AG04450 (cell line): ENCODE results near the gene XXYLT1. TPM values are rescaled to one million over a fixed set of nuclear protein-coding genes. Genes with fewer than 3 reads are reported as not detected.
A peak's percentile ranks its signal among the peaks of the same experiment; 100 is the strongest.

Experiments used
- CTCF ChIA-PET: fragments of 300-600, 350-600 bp; formaldehyde crosslinking; extraction: SDS; loops from one replicate; lab custom pipeline; 2022; ENCODE audit warnings: antibody characterized with exemption, inconsistent platforms; lab: Charles Lee
- POLR2A ChIA-PET: fragments of 350-600 bp; formaldehyde crosslinking; extraction: SDS; loops from one replicate; lab custom pipeline; 2021; ENCODE audit warnings: antibody characterized with exemption, inconsistent platforms; lab: Yijun Ruan, JAX
- DNase-seq: peaks from one replicate; pipeline ENCODE4 v3.0.0-alpha.2; 2011; ENCODE audit warnings: low read depth, low spot score
- H3K27ac ChIP-seq: one replicate; pipeline ENCODE4 v1.5.1; 2012; ENCODE audit warnings: low read depth, low read length, control low read depth
- H3K27me3 ChIP-seq: one replicate; pipeline ENCODE4 v1.6.0; 2012; ENCODE audit warnings: low read length; ENCODE audit not compliant: control insufficient read depth, insufficient read depth
- H3K4me3 ChIP-seq: 2 replicates; pipeline ENCODE4 v1.5.1; 2011; ENCODE audit warnings: mild to moderate bottlenecking, low read depth, low read length, control low read depth
- H3K9me3 ChIP-seq: 2 replicates; pipeline ENCODE4 v1.5.1; 2012; ENCODE audit warnings: low read length; ENCODE audit not compliant: control insufficient read depth, insufficient read depth
- polyA plus RNA-seq: library from polyadenylated mRNA; depleted of rRNA; stranded (reverse); fragments of >200 nt; gene quantifications from 2 replicates; pipeline ENCODE4 v1.2.3, GENCODE V29; 2011
- TF ChIP-seq, protein P1 (sequence below): IDR thresholded peaks from 2 replicates; pipeline ENCODE4 v1.5.1; 2011; ENCODE audit warnings: low read depth, low read length, control low read depth, inconsistent platforms

The XXYLT1 gene
- polyA plus RNA-seq, 1 experiment = 16.5 TPM

DNA sequence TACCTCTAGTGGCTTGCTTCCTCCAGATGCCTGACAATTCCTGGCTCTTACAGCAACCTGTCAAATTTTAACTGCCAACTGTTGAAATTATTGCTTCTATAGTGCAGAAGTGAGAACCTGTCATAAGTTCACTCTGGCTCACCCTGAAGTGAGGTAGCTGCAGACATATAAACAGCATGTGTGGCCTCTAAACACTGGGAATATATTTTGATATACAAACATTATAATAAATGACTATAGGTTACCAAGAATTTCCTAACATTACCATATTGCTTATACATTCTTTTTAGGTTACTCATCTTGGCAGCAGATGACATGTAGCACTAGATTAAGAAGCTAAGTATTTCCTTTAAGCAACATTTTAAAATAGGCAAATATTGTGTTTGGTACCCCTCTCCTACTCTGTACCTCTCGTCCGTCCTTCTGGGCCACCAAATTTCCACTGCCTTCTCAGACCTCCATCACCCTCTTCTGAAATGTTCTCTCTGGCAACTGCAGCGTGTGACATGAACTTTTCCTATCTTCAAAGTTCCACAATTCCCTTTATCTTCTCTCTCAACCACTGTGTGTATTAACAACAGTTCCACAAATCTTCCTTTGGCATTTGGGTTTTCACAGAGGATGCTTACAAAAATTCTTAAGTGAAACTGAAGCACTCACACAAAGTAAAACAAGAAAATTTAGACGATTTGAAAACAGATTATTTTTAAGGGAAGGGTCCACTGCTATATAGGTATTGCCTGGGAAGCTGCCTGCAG is 15.3 kb upstream of the XXYLT1 start:
- Histone ChIP-seq H3K27me3 (no peaks in the 10 kb centered on the region), H3K27ac (no peak overlapping the region), H3K4me3 (no peak overlapping the region), H3K9me3 (no peaks in the 10 kb centered on the region)
- TF ChIP-seq, protein P1, sequence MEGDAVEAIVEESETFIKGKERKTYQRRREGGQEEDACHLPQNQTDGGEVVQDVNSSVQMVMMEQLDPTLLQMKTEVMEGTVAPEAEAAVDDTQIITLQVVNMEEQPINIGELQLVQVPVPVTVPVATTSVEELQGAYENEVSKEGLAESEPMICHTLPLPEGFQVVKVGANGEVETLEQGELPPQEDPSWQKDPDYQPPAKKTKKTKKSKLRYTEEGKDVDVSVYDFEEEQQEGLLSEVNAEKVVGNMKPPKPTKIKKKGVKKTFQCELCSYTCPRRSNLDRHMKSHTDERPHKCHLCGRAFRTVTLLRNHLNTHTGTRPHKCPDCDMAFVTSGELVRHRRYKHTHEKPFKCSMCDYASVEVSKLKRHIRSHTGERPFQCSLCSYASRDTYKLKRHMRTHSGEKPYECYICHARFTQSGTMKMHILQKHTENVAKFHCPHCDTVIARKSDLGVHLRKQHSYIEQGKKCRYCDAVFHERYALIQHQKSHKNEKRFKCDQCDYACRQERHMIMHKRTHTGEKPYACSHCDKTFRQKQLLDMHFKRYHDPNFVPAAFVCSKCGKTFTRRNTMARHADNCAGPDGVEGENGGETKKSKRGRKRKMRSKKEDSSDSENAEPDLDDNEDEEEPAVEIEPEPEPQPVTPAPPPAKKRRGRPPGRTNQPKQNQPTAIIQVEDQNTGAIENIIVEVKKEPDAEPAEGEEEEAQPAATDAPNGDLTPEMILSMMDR = no peak
- POLR2A ChIA-PET = interaction anchor here (0.6 to 1.6 kb wide), 4 partner anchors 15 to 161 kb away, joined by 3 to 6 read pairs (median 4); partner anchors contain the start of gene XXYLT1
- DNase-seq = peak; percentile 62
- CTCF ChIA-PET = interaction anchor here (1.1 to 6.6 kb wide), 3 partner anchors 15 to 604 kb away, joined by 5 to 48 read pairs (median 5); partner anchors contain the start of gene XXYLT1

DNA sequence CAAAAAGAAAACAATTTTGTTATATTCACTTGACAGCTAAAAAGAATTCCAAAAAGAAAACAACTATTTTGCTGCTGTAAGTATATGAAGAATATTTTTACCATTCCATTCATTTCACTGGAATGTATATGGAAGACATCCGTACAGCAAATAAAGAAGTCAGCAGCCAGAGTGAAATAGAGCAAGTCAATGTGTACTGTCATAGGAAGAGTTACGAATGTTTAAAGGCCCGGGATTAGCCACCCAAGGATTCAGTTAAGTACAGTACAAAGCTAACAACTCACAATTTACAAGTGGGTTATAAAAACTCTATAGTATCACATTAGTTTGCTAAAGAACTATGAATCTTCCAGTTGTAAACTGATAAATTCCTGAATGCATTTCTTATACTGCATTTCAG is 14.4 kb upstream of the XXYLT1 start:
- DNase-seq = no peak
- Histone ChIP-seq H3K9me3 (no peaks in the 10 kb centered on the region), H3K4me3 (no peak overlapping the region), H3K27me3 (no peaks in the 10 kb centered on the region), H3K27ac (no peak overlapping the region)
- TF ChIP-seq, protein P1 = no peak
- ChIA-PET CTCF (interaction anchor here (6.6 kb wide), 1 partner anchor 15 kb away, joined by 48 read pairs; the partner anchor contains the start of gene XXYLT1), POLR2A (no interaction called here)

DNA sequence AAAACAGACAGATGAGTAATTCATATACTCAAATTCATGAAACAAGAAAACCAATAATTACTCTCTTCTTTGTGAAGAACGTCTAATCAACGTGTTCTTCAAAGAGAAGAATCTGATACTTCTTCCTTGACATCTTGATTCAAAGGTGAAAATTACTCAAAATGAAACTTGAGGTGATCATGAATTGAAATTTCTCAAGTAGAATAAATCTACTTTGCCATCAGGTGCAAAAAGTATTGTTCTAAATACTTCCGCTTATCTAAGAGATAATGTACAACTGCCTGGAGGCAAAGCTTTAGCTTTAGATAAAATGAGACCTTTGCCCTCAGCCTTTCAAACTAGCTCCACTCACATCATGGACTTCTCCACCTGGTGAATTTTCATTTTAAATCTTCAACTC is 13.9 kb upstream of the XXYLT1 start:
- DNase-seq = no peak
- POLR2A ChIA-PET = interaction anchor here (1.1 kb wide), 1 partner anchor 13 kb away, joined by 3 read pairs; the partner anchor contains the start of gene XXYLT1
- H3K27ac ChIP-seq = no peak overlapping the region
- TF ChIP-seq, protein P1 = no peak
- no peaks in the 10 kb centered on the region for H3K9me3 ChIP-seq
- H3K4me3 ChIP-seq = no peak overlapping the region
- no peaks in the 10 kb centered on the region for H3K27me3 ChIP-seq
- CTCF ChIA-PET = interaction anchor here (6.6 kb wide), 1 partner anchor 14 kb away, joined by 48 read pairs; the partner anchor contains the start of gene XXYLT1

DNA sequence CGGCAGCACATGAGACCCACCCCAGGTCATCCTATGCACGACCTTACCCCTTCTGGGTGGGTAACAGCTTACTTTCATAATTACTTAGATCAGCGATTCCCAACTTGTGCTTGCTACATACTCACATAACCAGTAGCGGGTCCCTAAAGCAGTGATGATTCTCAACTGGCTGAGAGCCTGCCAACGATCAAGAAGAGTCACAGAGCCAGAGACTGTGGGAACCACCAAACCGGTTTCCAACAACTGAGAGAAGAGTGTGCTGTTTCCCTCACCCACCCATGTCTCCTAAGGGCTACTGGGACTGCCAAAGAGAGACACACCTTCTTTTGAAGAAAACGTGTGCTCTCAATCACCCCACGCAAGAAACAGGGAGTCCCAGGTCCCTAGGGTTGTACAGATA is 12.0 kb upstream of the XXYLT1 start:
- no peak for DNase-seq
- TF ChIP-seq, protein P1 = no peak
- H3K4me3 ChIP-seq = no peak overlapping the region
- no peaks in the 10 kb centered on the region for H3K9me3 ChIP-seq
- H3K27ac ChIP-seq = no peak overlapping the region
- ChIA-PET CTCF (interaction anchor here (1.9 to 6.6 kb wide), 2 partner anchors 12 to 239 kb away, joined by 7 to 48 read pairs; partner anchors contain the start of gene XXYLT1), POLR2A (no interaction called here)
- H3K27me3 ChIP-seq = no peaks in the 10 kb centered on the region
